ENCODE data around the gene FNDC10.

Gene FNDC10

DNA sequence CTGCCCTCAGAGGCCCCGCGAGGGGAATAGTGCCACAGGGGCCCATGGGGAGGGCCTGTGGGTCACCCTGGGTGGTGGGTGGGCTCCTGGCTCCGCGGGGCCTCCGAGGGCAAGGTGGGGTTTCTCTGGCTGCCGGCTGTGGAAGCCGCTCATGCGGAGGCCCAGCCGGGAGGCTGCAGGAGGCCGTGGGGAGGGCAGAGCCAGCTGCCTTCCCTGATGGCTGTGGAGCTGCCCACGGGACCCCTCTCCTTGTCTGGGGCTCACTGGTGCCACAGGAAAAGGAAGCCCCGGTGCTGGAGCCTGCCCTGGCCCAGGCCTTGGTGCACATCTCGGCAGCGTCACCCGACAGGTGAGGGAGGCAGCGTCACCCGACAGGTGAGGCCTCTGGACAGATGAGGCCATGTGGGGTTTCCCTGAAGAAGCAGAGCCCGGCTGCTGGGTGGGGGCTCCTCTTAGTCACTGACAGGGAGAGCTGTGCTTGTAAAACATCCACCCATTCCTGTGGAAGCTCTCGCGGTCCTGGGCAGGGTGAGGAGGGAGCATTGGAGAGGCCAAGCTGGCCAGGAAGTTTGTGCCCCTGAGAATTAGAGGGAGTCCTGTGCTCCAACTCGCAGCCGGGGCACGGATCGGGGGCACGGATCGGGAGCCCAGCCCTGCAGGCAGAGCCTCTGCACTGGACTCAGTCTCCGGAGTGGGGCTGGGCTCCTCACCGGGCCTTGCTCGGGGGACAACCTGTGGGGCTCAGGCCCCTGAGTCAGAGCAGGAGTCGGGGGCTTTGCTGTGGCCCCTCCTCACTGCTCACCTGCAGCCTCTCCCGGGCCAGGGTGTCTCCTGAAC, 21.5 kb upstream of the FNDC10 start:
- ChIA-PET CTCF (no interaction called here), POLR2A (no interaction called here)
- TF ChIP-seq BHLHE40 (IDR thresholded peaks at IDR 0.05; ENCODE audit: borderline replicate concordance) = no peak
- no peak for TF ChIP-seq ELF4 (IDR thresholded peaks at IDR 0.05)
- TF ChIP-seq FOXM1 (IDR thresholded peaks at IDR 0.05; ENCODE audit: borderline replicate concordance) = no peak
- no peak for TF ChIP-seq L3MBTL2 (conservative IDR thresholded peaks at IDR 0.05)
- TF ChIP-seq SP1 (IDR thresholded peaks at IDR 0.05) = no peak
- no peak for TF ChIP-seq FOXA1 (IDR thresholded peaks at IDR 0.05)
- TF ChIP-seq LEF1 (IDR thresholded peaks at IDR 0.05; ENCODE audit: borderline replicate concordance) = no peak
- TF ChIP-seq HDGF (IDR thresholded peaks at IDR 0.05; ENCODE audit: borderline replicate concordance) = no peak
- TF ChIP-seq CTBP1 (IDR thresholded peaks at IDR 0.05; ENCODE audit: borderline replicate concordance) = no peak
- TF ChIP-seq ZNF384 (IDR thresholded peaks at IDR 0.05) = no peak
- TF ChIP-seq ARNT (IDR thresholded peaks at IDR 0.05) = no peak
- TF ChIP-seq, protein P1, sequence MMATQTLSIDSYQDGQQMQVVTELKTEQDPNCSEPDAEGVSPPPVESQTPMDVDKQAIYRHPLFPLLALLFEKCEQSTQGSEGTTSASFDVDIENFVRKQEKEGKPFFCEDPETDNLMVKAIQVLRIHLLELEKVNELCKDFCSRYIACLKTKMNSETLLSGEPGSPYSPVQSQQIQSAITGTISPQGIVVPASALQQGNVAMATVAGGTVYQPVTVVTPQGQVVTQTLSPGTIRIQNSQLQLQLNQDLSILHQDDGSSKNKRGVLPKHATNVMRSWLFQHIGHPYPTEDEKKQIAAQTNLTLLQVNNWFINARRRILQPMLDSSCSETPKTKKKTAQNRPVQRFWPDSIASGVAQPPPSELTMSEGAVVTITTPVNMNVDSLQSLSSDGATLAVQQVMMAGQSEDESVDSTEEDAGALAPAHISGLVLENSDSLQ (IDR thresholded peaks at IDR 0.05) = no peak
- TF ChIP-seq SUZ12 (IDR thresholded peaks at IDR 0.05) = no peak
- TF ChIP-seq FOXK2 (IDR thresholded peaks at IDR 0.05) = no peak
- TF ChIP-seq NFRKB (IDR thresholded peaks at IDR 0.05) = no peak
- no peak for DNase-seq (ENCODE audit: extremely low spot score)

DNA sequence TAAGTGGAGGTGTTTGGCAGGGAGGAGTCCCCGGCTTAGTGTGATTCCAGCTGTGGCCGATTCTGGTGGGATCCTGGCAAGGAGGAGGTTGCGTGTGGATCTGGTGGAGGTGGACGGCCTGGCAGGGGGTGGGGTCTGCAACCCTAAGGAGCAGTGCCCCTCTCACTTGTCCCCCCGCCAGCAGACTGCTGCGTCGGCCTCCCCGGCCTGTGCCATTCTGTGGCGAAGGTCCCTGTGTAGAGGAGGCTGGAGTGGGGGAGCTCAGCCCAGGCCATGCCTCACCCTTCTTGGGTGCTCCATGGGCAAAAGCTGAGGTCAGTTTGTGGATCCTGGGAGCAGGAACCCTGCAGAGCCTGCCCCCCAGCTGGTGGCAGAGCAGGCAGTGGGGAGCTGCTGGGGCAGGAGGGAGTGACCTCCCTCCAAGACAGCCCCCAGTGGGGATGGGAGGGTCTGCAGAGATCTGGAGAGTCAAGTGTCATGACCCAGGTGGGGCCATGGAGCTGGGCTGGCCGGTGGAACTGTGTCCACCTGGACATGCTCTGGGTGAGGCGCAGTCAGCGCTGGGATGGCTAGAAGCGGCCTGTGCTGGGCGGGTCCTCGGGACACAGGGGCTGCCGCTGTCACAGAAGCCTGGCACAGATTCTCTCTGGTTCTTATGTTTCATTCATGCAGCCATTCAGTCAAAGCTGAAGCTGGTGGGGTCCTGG, 20.7 kb upstream of the FNDC10 start:
- ChIA-PET POLR2A (no interaction called here), CTCF (no interaction called here)
- no peak for DNase-seq (ENCODE audit: extremely low spot score)
- TF ChIP-seq LEF1 (IDR thresholded peaks at IDR 0.05; ENCODE audit: borderline replicate concordance) = no peak
- TF ChIP-seq FOXK2 (IDR thresholded peaks at IDR 0.05) = no peak
- no peak for TF ChIP-seq ARNT (IDR thresholded peaks at IDR 0.05)
- no peak for TF ChIP-seq FOXA1 (IDR thresholded peaks at IDR 0.05)
- TF ChIP-seq TARDBP (IDR thresholded peaks at IDR 0.05) = no peak
- TF ChIP-seq SP1 (IDR thresholded peaks at IDR 0.05) = no peak
- TF ChIP-seq, protein P1 (IDR thresholded peaks at IDR 0.05) = no peak
- no peak for TF ChIP-seq ZNF384 (IDR thresholded peaks at IDR 0.05)
- no peak for TF ChIP-seq HDGF (IDR thresholded peaks at IDR 0.05; ENCODE audit: borderline replicate concordance)
- no peak for TF ChIP-seq L3MBTL2 (conservative IDR thresholded peaks at IDR 0.05)
- TF ChIP-seq FOXM1 (IDR thresholded peaks at IDR 0.05; ENCODE audit: borderline replicate concordance) = no peak
- TF ChIP-seq SUZ12 (IDR thresholded peaks at IDR 0.05) = no peak

DNA sequence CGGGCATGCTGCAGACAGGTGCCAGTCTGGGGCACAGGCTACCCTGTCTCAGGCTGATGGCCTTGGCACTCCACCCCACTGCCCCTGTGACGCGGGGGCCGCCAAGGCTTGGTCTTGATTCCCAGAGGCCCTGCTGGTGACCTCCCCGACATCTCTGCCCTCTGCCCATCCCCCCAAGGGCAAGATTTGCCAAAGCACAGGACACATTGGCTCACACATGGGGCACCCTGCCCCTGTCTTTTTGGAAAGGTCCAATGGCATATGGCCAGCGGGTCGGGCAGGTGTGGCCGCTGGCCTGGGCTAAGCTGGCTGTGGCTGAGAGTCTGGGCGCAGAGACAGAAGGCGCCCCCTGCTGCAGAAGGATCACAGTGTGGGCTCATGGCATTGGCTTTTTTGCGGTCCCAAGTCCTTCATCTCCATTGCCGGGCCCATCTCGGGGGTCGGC, 20.0 kb upstream of the FNDC10 start:
- POLR2A ChIA-PET = no interaction called here
- CTCF ChIA-PET = interaction anchor here (0.6 to 0.7 kb wide), 2 partner anchors 31 to 74 kb away, joined by 3 to 4 read pairs; no protein-coding TSS in a partner anchor
- no peak for DNase-seq (ENCODE audit: extremely low spot score)
- no peak for TF ChIP-seq HDGF (IDR thresholded peaks at IDR 0.05; ENCODE audit: borderline replicate concordance)
- no peak for TF ChIP-seq ELF4 (IDR thresholded peaks at IDR 0.05)
- TF ChIP-seq FOXK2 (IDR thresholded peaks at IDR 0.05) = no peak
- no peak for TF ChIP-seq CTBP1 (IDR thresholded peaks at IDR 0.05; ENCODE audit: borderline replicate concordance)
- no peak for TF ChIP-seq FOXM1 (IDR thresholded peaks at IDR 0.05; ENCODE audit: borderline replicate concordance)
- TF ChIP-seq BHLHE40 (IDR thresholded peaks at IDR 0.05; ENCODE audit: borderline replicate concordance) = no peak
- no peak for TF ChIP-seq ARNT (IDR thresholded peaks at IDR 0.05)
- TF ChIP-seq TARDBP (IDR thresholded peaks at IDR 0.05) = no peak
- TF ChIP-seq, protein P1 (IDR thresholded peaks at IDR 0.05) = no peak
- no peak for TF ChIP-seq NFRKB (IDR thresholded peaks at IDR 0.05)
- TF ChIP-seq SUZ12 (IDR thresholded peaks at IDR 0.05) = no peak
- no peak for TF ChIP-seq LEF1 (IDR thresholded peaks at IDR 0.05; ENCODE audit: borderline replicate concordance)
- TF ChIP-seq FOXA1 (IDR thresholded peaks at IDR 0.05) = no peak
- TF ChIP-seq SP1 (IDR thresholded peaks at IDR 0.05) = no peak
- TF ChIP-seq L3MBTL2 (conservative IDR thresholded peaks at IDR 0.05) = no peak
- TF ChIP-seq ZNF384 (IDR thresholded peaks at IDR 0.05) = no peak

DNA sequence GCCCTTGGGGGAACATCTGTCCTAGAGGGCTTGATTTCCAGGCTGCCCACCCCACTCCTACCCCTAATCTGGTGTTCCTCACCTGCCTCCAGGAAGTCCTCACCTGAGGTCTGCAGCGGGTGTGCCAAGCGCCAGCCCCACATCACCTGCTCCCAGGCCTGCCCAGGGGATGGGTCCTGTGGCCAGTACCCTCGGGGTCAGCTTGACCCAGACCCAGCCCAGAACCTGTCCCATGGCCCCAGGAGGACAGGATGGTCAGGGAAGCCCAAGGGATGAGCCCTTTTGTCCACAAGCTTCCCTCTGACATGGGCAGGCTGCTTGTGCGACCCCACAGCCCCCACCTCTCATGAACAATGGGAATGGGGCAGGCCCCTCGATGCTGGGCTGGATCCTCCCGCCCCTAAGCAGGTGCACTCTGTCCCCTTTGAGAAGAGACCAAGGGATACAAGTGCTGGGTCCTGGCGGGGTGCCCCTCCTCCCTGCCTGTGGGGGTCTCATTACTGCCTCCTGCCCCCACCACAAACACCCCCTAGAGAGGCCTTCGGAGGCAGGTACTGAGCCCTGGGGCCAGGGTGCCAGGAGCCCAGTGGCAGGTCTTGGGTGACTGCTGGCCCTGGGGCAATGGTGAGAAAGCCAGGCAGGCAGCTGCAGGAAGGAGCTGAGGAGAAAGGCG, 18.6 kb upstream of the FNDC10 start:
- no peak for DNase-seq (ENCODE audit: extremely low spot score)
- ChIA-PET CTCF (no interaction called here), POLR2A (interaction anchor here (0.8 kb wide), 1 partner anchor 11 kb away, joined by 3 read pairs; no protein-coding TSS in a partner anchor)
- TF ChIP-seq CTBP1 (IDR thresholded peaks at IDR 0.05; ENCODE audit: borderline replicate concordance) (no peak), L3MBTL2 (conservative IDR thresholded peaks at IDR 0.05) (no peak), LEF1 (IDR thresholded peaks at IDR 0.05; ENCODE audit: borderline replicate concordance) (no peak), ELF4 (IDR thresholded peaks at IDR 0.05) (no peak), ARNT (IDR thresholded peaks at IDR 0.05) (no peak), FOXM1 (IDR thresholded peaks at IDR 0.05; ENCODE audit: borderline replicate concordance) (no peak), BHLHE40 (IDR thresholded peaks at IDR 0.05; ENCODE audit: borderline replicate concordance) (no peak), HDGF (IDR thresholded peaks at IDR 0.05; ENCODE audit: borderline replicate concordance) (no peak), SP1 (IDR thresholded peaks at IDR 0.05) (no peak), ZNF384 (IDR thresholded peaks at IDR 0.05) (no peak), FOXA1 (IDR thresholded peaks at IDR 0.05) (no peak), TARDBP (IDR thresholded peaks at IDR 0.05) (no peak), NFRKB (IDR thresholded peaks at IDR 0.05) (no peak), SUZ12 (IDR thresholded peaks at IDR 0.05) (no peak), FOXK2 (IDR thresholded peaks at IDR 0.05) (no peak)
- TF ChIP-seq, protein P1 (IDR thresholded peaks at IDR 0.05) = no peak

All from HEK293T (cell line).